Measurements from ENCODE around the gene DYRK1A.
"Not testable (repeated sequence)": the region's sequence is repeated elsewhere in the genome, so short reads cannot be mapped to it uniquely, and the experiment has no call there.

Gene DYRK1A

DNA sequence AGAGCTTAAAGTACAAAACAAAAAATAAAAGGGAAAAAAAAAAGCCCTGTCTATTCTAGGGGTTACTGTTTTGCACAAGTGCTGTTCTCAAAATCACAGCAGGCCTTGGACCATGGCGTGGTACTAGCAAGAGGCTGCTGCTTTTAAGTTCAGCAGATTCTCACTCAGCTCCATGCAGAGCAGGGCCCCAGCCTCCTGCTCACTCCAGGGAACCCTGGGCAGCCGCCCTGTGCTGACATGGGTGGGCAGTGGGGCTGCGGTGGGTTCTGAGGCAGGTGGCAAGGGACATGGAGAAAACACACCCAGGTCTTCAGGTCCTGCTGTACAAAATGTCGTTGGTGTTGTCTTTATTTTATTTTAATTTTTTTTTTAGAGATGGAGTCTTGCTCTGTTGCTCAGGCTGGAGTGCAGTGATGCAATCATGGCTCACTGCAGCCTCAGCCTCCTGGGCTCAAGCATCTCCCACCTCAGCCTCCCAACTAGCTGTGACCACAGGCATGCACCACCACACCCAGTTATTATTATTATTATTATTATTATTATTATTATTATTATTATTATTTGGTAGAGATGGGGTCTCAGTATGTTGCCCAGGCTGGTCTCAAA is 170.9 kb downstream of the DYRK1A start:
- Histone ChIP-seq H3K4me1 (ENCODE audit: control insufficient read depth, insufficient read depth, low read length) (no peaks in the 10 kb centered on the region), H3K9me3 (ENCODE audit: control insufficient read depth, insufficient read depth, low read length) (no peaks in the 10 kb centered on the region), H3K4me3 (ENCODE audit: low read depth, low read length) (no peak overlapping the region), H3K9ac (ENCODE audit: low read depth, low read length) (no peak overlapping the region), H3K36me3 (ENCODE audit: control insufficient read depth, insufficient read depth, low read length) (no peaks in the 10 kb centered on the region), H3K27me3 (ENCODE audit: control insufficient read depth, insufficient read depth, low read length) (no peaks in the 10 kb centered on the region)

DNA sequence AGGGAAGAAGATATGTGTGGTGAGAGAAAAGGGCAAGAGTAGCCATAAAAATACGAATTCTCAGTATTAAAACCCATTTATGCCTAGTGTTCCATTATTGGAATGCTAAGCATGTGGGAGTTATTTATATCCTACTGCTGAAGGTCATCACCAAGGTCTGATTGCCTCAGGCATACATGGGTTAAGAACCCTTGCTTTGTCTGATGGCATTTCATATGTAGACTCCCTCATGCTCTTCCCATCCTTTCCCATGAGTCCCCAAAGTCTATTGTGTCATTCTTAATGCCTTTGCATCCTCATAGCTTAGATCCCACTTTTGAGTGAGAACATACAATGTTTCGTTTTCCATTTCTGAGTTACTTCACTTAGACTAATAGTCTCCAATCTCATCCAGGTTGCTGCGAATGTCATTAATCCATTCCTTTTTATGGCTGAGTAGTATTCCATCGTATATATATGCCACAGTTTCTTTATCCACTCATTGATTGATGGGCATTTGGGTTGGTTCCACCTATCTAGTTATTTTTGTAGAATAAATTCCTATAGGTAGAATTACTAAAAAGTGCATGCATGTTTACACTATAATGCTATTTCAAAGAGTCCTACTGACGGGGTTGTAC is 172.5 kb downstream of the DYRK1A start:
- no peaks in the 10 kb centered on the region for H3K36me3 ChIP-seq (ENCODE audit: control insufficient read depth, insufficient read depth, low read length)
- no peaks in the 10 kb centered on the region for H3K9me3 ChIP-seq (ENCODE audit: control insufficient read depth, insufficient read depth, low read length)
- no peaks in the 10 kb centered on the region for H3K27me3 ChIP-seq (ENCODE audit: control insufficient read depth, insufficient read depth, low read length)
- H3K4me1 ChIP-seq (ENCODE audit: control insufficient read depth, insufficient read depth, low read length), result no peaks in the 10 kb centered on the region
- no peak overlapping the region for H3K9ac ChIP-seq (ENCODE audit: low read depth, low read length)
- no peak overlapping the region for H3K4me3 ChIP-seq (ENCODE audit: low read depth, low read length)

DNA sequence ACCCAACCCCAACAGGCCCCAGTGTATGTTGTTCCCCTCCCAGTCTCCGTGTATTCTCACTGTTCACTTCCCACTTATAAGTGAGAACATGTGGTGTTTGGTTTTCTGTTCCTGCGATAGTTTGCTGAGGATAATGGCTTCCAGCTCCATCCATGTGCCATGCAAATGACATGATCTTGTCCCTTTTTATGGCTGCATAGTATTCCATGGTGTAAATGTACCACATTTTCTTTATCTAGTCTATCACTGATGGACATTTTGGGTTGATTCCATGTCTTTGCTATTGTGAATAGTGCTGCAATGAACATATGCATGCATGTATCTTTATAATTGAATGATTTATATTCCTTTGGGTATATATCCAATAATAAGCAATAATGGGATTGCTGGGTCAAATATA is 174.6 kb downstream of the DYRK1A start:
- not testable (repeated sequence) for H3K27me3 ChIP-seq (ENCODE audit: control insufficient read depth, insufficient read depth, low read length); H3K9me3 ChIP-seq (ENCODE audit: control insufficient read depth, insufficient read depth, low read length); H3K36me3 ChIP-seq (ENCODE audit: control insufficient read depth, insufficient read depth, low read length); H3K4me3 ChIP-seq (ENCODE audit: low read depth, low read length); H3K9ac ChIP-seq (ENCODE audit: low read depth, low read length); H3K4me1 ChIP-seq (ENCODE audit: control insufficient read depth, insufficient read depth, low read length)

DNA sequence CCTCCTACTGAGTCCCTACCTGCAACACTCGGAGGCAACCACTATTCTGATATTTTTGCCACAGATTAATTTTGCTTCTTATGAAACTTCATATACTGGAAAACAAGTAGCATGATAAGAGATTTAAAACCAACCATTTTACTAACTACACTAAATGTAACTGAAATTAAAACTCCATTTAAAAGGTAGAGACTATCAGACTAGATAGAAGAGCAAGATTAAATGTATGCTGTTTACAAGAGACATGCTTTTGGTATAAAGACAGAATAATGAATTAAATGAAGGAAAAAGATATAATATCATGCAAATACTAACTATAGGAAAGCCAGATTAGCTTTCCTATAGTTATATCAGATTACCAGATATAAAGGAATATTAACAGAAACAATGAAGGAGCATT is 175.9 kb downstream of the DYRK1A start:
- Histone ChIP-seq H3K9ac (ENCODE audit: low read depth, low read length) (no peak overlapping the region), H3K9me3 (ENCODE audit: control insufficient read depth, insufficient read depth, low read length) (no peaks in the 10 kb centered on the region), H3K4me3 (ENCODE audit: low read depth, low read length) (no peak overlapping the region), H3K36me3 (ENCODE audit: control insufficient read depth, insufficient read depth, low read length) (no peaks in the 10 kb centered on the region), H3K4me1 (ENCODE audit: control insufficient read depth, insufficient read depth, low read length) (no peaks in the 10 kb centered on the region), H3K27me3 (ENCODE audit: control insufficient read depth, insufficient read depth, low read length) (no peaks in the 10 kb centered on the region)

DNA sequence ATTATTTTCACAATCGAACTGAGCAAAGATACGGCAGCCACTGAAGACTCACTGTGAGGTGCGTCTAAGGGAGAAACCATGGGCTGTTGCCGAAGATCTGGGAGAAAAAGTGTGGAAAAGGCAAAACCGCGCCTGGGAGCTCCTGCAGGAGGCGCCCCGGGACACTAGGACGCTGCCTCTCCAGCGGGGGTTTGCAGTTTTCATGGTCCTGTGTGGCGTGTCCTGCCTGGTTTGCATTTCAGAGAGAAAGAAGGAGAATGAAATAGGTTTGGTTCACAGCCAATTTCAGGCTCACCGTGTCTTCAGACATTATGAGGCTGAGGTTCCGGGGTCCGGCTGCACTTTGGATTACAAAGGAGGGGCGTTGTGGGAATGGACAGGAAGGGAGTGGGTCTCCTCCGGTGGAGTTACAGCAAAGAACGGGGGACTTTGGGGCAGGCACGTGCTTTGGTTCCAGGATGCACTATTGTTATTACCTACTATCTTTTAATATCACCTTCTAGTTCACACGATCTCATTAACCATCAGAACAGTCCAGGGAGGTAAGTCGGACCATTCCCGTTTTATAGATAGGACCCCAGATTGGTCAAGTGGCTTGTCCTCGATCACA is 179.8 kb downstream of the DYRK1A start:
- no peak overlapping the region for H3K9ac ChIP-seq (ENCODE audit: low read depth, low read length)
- no peaks in the 10 kb centered on the region for H3K36me3 ChIP-seq (ENCODE audit: control insufficient read depth, insufficient read depth, low read length)
- H3K4me3 ChIP-seq (ENCODE audit: low read depth, low read length), result no peak overlapping the region

DNA sequence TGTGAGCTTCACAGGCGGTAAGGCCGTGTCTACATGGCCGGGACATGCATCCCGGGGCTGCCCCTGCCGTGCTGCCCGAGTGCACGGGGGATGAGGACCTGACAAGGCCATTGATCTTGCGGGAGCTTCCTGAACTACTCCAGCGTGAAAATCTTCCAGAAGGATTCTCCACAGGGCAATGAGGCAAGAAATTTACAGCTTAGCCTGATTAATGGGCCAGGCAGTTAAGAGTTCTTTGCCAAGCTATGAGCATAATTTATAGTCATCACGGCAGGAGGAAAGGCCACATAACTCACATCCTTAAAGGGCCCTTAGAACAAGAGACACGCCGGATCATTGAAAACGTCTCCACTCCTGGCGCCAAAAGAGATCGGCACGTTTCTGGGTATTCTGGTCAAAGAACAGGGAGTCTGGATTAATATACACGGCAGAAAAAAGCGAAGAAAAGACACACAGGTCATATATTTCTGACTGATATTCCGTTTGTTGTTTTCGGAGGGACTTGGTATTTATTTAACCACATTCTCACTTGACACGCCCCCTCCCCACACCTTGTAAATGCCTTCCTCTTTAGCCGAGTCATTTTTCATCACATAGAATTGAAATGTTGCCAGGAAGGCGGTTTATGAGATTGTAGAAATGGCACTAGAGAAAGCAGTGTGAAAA is 180.5 kb downstream of the DYRK1A start:
- Histone ChIP-seq H3K27me3 (ENCODE audit: control insufficient read depth, insufficient read depth, low read length) (no peaks in the 10 kb centered on the region), H3K4me3 (ENCODE audit: low read depth, low read length) (no peak overlapping the region), H3K4me1 (ENCODE audit: control insufficient read depth, insufficient read depth, low read length) (no peaks in the 10 kb centered on the region), H3K36me3 (ENCODE audit: control insufficient read depth, insufficient read depth, low read length) (no peaks in the 10 kb centered on the region), H3K9me3 (ENCODE audit: control insufficient read depth, insufficient read depth, low read length) (no peaks in the 10 kb centered on the region), H3K9ac (ENCODE audit: low read depth, low read length) (no peak overlapping the region)

More for the DNA sequence above, 179.8 kb downstream of the DYRK1A start:
- no peaks in the 10 kb centered on the region for H3K4me1 ChIP-seq (ENCODE audit: control insufficient read depth, insufficient read depth, low read length)
- no peaks in the 10 kb centered on the region for H3K27me3 ChIP-seq (ENCODE audit: control insufficient read depth, insufficient read depth, low read length)
- H3K9me3 ChIP-seq (ENCODE audit: control insufficient read depth, insufficient read depth, low read length), result no peaks in the 10 kb centered on the region

DNA sequence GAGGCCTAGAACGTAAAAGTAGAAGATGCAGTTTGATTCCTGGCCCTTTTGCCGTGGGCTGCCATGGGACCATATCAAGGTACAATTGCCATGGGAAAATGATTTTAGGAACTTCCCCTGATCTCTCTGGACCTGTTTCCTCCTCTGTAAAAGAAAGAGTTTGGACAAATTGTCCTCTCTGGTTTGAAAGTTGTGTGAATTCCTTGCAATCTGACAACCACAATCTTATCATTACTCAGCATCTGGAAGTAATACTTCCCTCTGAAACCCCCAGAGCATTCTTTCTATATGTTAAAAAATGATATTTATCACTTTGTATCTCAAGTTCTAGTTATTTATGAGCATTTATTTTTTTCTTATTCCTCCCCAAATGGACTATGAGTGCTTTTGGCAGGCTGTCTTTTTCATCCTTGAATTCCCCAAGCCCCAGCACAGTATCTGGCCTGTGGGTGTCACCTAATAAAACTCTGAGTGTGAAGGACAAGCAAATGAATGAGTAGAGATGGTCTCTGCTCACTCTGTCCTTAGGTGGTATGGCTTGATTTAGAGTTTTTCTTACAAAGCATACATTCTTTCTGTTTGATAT is 181.1 kb downstream of the DYRK1A start:
- Histone ChIP-seq H3K9ac (ENCODE audit: low read depth, low read length) (no peak overlapping the region), H3K4me1 (ENCODE audit: control insufficient read depth, insufficient read depth, low read length) (no peaks in the 10 kb centered on the region), H3K9me3 (ENCODE audit: control insufficient read depth, insufficient read depth, low read length) (no peaks in the 10 kb centered on the region), H3K4me3 (ENCODE audit: low read depth, low read length) (no peak overlapping the region), H3K27me3 (ENCODE audit: control insufficient read depth, insufficient read depth, low read length) (no peaks in the 10 kb centered on the region), H3K36me3 (ENCODE audit: control insufficient read depth, insufficient read depth, low read length) (no peaks in the 10 kb centered on the region)

DNA sequence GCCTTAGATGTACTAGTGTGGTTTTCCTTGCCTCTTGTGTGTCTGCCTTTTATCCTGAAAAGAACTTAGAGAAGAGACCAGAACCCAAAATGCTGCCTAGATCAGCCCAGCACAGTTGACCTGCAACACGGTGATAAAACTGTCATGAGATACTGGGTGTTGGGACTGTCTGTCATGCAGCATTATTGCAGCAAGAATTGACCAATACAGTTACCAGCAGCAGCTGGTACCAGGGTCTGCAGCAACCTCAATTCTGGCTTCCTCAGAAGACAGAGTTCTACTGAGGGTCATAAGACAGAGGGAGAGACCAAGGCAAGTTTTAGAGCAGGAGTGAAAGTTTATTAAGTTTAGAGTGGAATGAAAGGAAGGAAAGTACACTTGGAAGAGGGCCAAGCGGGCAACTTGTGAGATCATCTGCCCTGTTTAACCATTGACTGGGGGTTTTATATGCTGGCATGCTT is 182.0 kb downstream of the DYRK1A start:
- no peaks in the 10 kb centered on the region for H3K4me1 ChIP-seq (ENCODE audit: control insufficient read depth, insufficient read depth, low read length)
- no peaks in the 10 kb centered on the region for H3K36me3 ChIP-seq (ENCODE audit: control insufficient read depth, insufficient read depth, low read length)
- no peak overlapping the region for H3K4me3 ChIP-seq (ENCODE audit: low read depth, low read length)
- no peaks in the 10 kb centered on the region for H3K27me3 ChIP-seq (ENCODE audit: control insufficient read depth, insufficient read depth, low read length)
- H3K9ac ChIP-seq (ENCODE audit: low read depth, low read length), result no peak overlapping the region
- no peaks in the 10 kb centered on the region for H3K9me3 ChIP-seq (ENCODE audit: control insufficient read depth, insufficient read depth, low read length)

DNA sequence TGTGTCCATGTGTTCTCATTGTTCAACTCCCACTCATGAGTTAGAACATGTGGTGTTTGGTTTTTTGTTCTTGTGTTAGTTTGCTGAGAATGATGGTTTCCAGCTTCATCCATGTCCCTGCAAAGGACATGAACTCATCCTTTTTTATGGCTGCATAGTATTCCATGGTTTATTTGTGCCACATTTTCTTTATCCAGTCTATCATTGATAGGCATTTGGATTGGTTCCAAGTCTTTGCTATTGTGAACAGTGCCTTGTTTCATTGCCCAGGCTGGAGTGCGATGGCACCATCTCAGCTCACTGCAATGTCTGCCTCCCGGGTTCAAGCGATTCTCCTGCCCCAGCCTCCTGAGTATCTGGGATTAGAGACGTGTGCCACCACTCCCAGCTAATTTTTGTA is 183.2 kb downstream of the DYRK1A start:
- not testable (repeated sequence) for H3K4me3 ChIP-seq (ENCODE audit: low read depth, low read length); H3K27me3 ChIP-seq (ENCODE audit: control insufficient read depth, insufficient read depth, low read length); H3K9me3 ChIP-seq (ENCODE audit: control insufficient read depth, insufficient read depth, low read length); H3K9ac ChIP-seq (ENCODE audit: low read depth, low read length); H3K4me1 ChIP-seq (ENCODE audit: control insufficient read depth, insufficient read depth, low read length); H3K36me3 ChIP-seq (ENCODE audit: control insufficient read depth, insufficient read depth, low read length)

DNA sequence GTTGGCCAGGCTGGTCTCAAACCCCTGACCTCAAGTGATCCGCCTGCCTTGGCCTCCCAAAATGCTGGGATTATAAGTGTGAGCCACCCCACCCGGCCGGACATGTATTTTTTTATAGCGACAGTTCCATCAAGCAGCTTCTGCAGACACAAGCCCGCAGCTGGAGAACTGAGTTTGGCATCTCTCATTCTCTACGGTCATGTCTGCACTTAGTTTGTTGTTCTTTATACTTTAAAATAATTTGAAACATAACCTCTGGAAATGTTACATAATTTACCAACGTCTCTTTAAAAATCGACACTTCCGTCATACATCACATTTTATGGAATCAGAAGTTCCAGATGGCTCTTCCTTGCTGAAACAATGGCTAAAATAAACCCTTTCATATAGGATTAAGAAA is 183.6 kb downstream of the DYRK1A start:
- H3K4me1 ChIP-seq (ENCODE audit: control insufficient read depth, insufficient read depth, low read length), result no peaks in the 10 kb centered on the region
- no peak overlapping the region for H3K4me3 ChIP-seq (ENCODE audit: low read depth, low read length)
- H3K36me3 ChIP-seq (ENCODE audit: control insufficient read depth, insufficient read depth, low read length), result no peaks in the 10 kb centered on the region
- H3K27me3 ChIP-seq (ENCODE audit: control insufficient read depth, insufficient read depth, low read length), result no peaks in the 10 kb centered on the region
- no peaks in the 10 kb centered on the region for H3K9me3 ChIP-seq (ENCODE audit: control insufficient read depth, insufficient read depth, low read length)
- H3K9ac ChIP-seq (ENCODE audit: low read depth, low read length), result no peak overlapping the region

DNA sequence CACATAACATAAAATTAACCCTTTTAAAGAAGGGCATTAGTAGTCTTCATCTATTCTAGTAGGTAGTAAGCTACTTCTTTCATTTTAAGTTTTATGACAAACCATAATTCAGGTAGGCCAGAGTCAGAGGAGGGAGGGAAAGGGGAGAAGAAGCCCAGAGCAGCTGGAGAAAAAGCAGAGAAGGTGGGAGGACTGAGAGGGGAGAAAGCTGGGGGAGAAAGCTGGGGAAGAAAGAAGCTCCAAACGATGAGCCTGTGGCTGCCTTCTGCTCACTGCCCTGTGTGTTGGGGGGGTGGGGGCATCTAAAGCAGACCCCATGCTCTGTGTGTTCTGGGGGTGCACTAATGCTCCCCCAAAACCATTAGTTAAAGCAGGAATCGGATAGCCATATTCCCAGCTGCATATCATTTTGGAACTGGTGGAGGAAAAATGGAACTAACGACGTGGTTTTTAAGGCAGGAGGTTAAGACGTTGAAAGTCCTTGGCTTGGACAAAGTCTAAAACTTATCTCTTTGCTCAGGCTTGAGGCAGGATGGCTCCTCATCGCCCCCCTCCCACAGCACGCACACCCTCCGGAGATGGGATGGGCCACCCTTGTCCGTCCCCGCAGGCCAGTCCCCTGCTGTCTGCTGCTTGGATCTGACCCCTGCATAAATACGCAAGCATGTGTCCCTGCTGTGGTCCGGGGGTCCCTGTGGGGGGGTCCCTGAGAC is 184.2 kb downstream of the DYRK1A start:
- Histone ChIP-seq H3K27me3 (ENCODE audit: control insufficient read depth, insufficient read depth, low read length) (no peaks in the 10 kb centered on the region), H3K9me3 (ENCODE audit: control insufficient read depth, insufficient read depth, low read length) (no peaks in the 10 kb centered on the region), H3K36me3 (ENCODE audit: control insufficient read depth, insufficient read depth, low read length) (no peaks in the 10 kb centered on the region), H3K4me1 (ENCODE audit: control insufficient read depth, insufficient read depth, low read length) (no peaks in the 10 kb centered on the region), H3K9ac (ENCODE audit: low read depth, low read length) (no peak overlapping the region), H3K4me3 (ENCODE audit: low read depth, low read length) (no peak overlapping the region)
